Neural progenitor cell (in vitro differentiated cells): ENCODE data around the gene ADK.

Experiments
- CTCF ChIP-seq: fragments of 200-600 bp; sonication (generic); IDR thresholded peaks from 2 replicates; pipeline ENCODE4 v1.5.1; 2017; ENCODE audit warnings: antibody characterized with exemption, mild to moderate bottlenecking
- EZH2 ChIP-seq: fragments of 200-600 bp; sonication (generic); IDR thresholded peaks from 2 replicates; pipeline ENCODE4 v1.6.1; 2017; ENCODE audit warnings: antibody characterized with exemption, mild to moderate bottlenecking, moderate library complexity
- EZH2phosphoT487 ChIP-seq: fragments of 200-600 bp; sonication (generic); IDR thresholded peaks from 2 replicates; pipeline ENCODE4 v1.6.1; 2017; ENCODE audit warnings: antibody characterized with exemption

DNA sequence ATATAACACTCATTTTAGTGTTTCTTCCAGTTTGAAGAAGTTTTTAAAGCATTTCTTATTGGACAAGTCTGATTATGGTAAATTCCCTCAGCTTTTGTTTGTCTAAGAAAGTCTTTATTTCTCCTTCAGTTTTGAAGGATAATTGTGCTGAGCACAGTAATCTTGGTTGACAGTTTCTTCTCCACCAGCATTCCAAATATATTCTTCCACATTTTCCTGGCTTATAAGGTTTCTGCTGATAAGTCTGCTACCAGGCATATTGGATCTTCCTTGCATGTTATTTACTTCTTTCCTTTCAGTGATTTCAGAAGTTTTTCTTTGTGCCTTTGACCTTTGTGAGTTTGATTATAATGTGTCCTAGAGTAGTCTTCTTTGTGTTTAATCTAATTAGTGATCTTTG is 210.7 kb downstream of the ADK start:
- TF ChIP-seq EZH2, result no peak
- TF ChIP-seq CTCF, result no peak
- no peak for TF ChIP-seq EZH2phosphoT487
